Putamen (tissue), 1 donor: ENCODE measurements around the gene ATP2C2.
A peak's percentile ranks its signal among the peaks of the same experiment; 100 is the strongest.

Experiments
- DNase-seq: peaks from one replicate; pipeline ENCODE4 v3.0.0-alpha.2; 2016; ENCODE audit warnings: low spot score

Gene ATP2C2

DNA sequence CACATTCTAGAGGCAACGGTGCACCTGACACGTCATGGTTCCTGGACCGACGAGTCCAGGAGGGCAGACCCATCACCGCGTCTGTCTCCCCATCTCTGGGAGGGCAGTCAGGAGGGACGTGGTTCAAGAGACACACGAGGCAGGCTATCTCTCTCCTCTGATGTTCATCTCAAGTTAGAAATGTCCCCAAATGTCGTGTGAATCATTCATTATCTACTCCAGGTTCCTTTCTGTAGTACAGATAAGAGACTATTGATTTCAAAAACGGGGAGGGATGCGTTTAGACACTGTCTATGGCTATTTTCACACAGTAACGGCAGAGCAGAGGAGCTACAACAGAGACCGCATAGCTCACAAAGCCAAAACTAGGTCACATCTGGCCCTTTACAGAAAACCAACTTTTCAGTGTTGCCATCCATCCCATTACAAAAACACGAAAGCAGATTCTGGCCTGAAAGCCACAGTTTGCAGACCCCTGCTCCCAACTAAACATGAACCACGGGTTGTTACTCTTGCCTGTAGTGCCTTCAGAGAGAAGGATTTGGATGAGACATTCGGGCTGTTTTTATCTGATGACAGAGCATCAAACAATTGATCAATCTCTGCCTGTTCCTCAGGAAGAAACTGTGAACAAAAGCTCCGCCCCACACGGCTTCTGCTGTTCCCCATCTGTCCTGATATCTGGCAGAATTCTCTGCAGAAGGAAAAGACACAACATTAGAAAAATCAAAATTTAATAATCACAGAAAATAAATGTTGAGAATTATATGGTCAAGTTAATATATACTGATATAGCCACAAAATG is 129.3 kb downstream of the ATP2C2 start:
- no peak for DNase-seq

DNA sequence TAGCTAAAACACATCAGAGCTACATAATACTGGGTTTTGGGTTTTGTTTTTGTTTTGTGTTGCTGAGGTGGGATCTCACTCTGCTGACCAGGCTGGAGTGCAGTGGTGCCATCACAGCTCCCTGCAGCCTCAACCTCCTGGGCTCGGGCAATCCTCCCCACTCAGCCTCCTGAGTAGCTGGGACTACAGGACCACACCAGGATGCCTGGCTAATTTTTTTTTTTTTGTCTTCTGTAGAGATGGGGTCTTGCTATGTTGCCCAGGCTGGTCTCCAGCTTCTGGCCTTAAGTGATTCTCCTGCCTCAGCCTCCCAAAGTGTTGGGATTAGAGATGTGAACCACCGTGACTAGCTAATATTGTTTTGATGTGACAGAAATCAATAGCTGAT is 129.9 kb downstream of the ATP2C2 start:
- no peak for DNase-seq

DNA sequence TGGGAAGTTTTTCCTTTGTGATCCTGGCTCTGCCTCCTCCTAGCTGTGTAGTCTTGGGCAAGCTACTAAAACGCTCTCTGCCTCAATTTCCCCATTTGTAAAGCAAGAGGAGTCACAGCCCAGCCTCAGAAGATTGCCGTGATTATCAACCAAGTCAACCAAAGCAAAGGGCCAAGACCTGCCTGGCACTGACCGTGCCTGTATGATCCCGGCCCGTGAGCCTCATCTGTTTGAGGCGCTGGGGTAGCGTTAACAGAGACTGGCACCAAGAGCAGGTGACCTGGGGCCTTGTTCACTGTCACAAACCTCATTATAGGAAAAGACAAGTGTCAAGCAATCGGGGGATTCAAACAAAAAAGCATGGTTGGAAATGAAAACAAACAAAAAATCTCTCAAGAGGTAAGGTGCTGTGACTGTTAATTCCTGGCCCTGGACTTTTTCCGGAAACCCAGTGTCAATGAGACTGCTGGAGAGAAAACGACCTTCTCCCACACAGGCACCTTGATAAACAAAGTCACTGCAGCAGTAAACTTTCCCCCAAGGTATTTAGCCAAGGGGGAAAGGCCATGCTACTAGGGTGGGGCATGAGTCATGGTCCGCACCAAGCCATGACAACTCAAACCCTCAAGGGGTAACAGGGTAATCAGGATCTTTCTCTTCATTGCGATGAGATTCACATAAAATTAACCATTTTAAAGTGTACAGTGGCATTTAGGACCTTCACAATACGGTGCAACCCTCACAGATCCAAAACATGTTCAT is 130.7 kb downstream of the ATP2C2 start:
- DNase-seq, result no peak

DNA sequence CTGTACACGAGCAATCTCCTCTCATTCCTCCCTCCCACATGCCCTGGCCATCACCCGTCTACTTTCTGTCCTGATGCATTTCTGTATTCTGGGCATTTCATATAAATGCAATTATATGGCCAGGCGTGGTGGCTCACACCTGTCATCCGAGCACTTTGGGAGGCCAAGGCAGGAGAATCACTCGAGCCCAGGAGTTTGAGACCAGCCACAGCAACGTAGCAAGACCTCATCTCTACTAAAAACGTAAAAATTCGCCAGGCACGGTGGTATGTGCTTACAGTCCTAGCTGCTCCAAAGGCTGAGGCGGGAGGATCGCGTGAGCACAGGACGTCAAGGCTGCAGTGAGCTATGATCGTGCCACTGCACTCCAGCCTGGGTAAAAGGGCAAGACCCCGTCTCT is 131.3 kb downstream of the ATP2C2 start:
- no peak for DNase-seq

DNA sequence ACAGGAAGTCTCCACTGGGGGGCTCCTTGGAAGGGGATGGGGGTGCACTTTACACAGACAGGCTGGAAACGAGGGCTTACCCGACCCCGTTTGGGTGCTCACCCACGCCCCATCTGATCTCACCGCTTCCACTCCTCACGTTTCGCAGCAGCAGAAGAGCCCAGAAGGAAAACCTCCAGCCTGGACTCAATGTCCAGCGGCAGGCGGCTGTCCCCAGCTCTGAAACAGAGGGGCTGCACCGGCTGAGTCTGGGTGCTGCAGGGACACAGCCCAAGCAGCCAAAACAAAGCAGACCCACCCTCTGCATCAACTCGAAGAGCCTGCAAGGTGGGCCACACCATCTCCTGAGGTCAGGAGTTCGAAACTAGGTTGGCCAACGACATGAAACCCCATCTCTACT is 132.2 kb downstream of the ATP2C2 start:
- DNase-seq, result no peak

DNA sequence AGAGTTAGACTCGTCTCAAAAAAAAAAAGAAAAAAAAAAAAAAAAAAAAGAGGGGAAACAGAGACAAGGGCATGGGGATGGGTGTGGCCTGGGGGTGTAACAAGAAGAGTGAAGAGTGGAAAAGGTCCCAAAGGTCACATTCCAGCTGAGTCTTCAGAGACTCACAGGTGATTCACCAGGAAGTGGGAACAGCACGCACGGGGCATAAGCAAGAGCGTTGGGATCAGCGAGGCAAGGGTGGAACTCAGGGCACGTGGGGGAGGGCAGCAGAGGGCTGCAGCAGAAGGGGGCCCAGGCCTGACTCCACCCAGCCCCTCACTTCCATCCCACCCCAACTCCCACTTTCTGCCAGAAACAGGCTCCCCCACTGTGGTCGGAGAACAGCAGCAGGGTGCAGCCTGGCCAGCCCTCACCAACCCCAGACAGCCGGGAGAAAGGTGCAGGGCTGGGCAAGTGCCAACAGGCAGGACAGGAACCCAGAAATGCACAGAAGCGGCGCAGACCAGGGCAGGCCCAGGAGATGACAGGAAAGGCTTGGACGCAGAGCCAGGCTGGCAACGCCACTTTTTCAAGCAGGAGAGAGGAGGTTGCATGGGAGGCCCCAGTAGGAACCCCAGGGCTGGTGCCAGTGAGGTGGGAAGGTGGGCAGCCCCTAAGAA is 132.9 kb downstream of the ATP2C2 start:
- DNase-seq, result no peak

DNA sequence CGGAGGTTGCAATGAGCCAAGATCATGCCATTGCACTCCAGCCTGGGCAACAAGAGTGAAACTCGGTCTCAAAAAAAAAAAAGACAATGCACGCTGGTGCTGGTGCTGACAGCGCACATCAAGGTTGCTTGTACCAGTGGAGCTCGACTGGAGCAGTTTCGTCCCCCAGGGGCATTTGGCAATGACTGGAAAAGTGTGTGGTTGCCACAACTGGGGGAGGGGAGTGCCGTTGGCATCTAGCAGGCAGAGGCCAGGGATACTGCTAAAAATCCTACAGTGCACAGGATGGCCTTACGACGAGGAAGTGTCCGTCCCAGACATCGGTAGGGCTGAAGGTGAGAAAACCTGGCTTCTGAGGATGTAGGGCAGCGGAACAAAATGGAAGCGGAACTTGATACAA is 133.7 kb downstream of the ATP2C2 start:
- no peak for DNase-seq

DNA sequence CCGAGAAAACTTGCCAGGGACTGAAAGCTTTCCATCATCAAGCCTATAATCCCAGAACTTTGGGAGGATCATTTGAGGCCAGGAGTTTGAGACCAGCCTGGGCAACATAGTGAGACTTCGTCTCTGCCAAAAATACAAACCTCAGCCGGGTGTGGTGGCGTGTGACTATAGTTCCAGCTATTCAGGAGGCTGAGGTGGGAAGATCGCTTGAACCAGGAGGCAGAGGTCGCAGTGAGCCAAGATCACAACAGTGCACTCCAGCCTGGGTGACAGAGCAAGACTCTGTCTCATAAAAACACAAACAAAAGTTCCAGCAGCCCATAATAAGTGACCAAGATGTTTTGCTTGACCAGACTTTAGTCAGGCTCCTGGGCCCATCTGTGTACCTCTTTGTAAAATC is 134.2 kb downstream of the ATP2C2 start:
- no peak for DNase-seq

DNA sequence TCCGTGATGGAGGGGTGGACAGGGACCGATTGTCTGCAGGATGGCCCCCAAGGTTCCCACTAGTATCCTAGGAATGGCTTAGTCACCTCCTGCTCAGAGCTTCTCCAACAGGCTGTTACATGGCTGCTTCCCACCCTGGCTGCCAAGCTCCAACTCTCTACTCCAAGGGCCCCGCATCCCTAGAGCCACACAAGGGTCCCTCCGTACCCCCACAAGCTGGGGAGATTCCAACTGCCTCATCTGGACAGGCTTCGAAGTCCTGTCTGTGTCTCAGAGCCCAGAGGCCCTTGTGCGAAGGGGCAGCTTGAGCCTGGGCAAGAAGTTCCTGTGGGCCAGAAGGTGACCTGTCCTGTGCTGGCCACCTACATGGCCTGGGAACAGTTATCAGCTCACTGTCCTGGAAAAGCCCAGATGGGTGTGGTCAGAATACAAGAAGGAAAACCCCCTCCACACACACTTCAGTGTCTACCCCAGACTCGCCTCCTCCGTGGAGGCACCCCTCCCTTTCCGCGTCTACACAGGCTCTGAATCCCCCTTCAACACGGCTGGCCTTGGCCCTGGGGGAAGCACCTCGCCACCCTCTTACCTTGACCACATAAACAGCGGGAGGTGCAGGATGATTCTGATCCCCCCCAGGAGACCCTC is 135.5 kb downstream of the ATP2C2 start:
- no peak for DNase-seq

DNA sequence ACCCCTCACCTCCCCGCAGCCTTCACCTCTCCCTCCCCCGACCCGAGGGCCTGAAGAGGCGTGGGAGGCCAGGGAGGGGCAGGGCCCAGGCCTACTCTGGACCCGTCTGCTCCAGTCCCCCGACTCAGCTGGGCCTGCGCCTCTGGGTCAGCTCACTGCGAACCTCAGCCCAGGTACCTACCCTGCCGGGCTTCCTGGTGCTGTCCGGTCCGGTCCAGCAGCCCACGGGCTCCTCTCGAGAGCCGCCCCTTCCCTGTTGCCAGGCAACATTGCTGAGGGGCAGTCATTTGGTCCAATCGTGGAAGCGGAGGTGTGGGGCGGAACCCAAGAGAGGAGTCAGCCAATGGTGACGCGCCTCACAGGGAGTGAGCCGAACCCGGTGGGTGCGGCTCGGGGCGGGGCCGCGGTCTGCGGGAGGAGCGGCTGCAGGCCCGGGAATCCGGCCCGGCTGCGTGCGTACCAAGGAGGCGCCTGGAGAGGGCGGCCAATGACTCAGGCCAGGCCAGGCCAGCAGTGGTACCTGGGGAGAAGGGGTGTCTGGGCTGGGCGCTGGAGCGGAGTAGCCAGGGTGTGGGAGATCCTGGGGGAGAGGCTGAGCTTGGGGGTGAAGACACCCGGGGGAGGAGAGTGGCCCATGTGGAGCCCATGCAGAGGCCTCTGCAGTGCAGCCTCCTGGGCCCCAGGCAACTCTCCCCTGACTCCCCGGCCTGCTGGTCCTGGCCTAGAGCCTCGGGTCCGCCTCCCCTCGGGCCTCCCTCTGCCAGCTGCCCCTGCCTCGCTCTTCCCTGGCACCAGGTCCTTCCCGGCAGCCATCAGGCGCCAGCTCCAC is 136.3 kb downstream of the ATP2C2 start, which contains the start of gene MEAK7:
Gene MEAK7, minus strand, starts transcription at position 240 of the 829 bp plus-strand sequence. CDS start 6,573 bp downstream, outside the sequence.
- DNase-seq, result peak; percentile 99

DNA sequence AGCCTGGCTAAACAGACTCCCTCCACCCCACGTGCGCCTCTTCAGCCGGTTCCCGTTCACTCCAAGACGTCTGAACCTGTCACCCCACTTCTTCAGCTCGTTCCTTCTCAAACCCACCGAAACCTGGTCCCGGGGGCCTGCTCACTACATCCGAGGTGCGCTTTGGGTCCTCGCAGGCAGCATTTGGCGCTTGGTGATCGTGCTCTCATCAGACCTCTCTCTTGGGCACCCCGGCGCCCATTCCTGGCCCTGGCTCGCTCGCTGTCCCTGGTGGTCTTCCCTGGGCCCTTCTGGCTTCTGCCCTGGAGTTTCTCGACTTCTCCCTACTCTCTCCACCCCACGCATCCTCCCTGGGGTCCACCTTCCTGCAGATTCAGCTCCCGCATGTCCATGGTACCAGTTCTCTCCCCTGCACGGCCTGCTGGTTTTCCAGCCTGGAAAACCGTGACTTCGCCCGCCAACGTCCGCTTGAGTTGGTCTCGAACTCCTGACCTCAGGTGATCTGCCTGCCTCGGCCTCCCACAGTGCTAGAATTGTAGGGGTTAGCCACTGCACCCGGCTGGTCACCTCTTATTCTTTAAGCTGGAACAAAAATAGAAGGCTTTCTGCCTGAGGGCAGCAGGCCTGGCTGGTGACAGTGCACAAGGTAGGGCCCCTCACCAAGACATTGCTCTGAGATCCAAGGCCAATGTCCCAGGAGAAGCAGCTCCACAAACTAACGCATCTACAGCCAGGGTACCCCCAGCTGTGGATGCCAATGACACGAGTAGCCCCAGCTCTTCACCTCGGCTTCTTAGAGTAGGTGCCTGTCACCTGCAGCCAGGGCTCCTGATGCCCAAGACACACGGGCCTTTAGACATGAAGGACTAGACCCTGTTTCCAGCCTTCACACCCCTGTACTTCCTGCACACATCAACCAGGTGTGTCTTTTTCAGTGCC is 137.2 kb downstream of the ATP2C2 start:
- no peak for DNase-seq

DNA sequence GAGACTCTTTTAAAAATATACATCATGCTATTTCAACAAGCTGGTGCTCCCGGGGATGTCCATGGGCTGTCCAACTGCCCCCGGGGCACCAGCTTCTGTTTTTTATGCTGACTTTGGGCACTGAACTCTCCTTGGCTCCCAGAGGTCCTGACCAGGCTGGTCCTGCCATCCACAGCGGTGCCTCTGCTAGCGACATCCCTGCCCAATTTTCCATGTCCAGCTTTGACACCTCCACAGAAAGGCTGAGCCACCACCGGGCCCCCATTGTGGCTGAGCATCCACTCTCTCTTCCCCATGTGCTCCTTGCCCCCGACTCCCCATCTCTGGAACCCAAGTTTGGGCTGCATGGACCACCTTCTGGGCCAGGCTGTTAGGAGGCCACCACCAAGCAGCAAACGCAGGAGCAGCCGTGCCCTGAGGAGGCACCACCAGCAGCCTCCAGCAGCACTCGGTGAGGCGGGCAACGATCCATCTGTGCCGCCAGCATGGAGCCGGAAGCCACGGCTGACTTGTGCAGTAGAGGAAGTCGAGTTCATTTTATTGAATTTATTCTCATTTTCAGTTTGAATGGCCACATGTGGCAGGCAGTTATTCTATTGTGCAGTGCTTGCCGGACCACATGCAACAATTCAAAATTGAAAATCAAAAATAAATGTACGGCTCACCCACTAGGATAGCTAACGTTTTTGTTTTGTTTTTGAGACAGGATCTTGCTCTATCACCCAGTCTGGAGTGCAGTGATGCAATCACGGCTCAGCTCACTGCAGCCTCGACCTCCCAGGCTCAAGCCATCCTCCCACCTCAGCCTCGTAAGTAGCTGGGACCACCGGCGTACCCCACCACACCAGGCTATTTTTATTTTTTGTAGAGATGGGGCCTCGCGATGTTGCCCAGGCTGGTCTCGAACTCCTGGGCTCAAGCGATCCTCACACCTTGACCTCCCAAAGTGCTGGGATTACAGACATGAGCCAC is 139.0 kb downstream of the ATP2C2 start:
- DNase-seq, result no peak

DNA sequence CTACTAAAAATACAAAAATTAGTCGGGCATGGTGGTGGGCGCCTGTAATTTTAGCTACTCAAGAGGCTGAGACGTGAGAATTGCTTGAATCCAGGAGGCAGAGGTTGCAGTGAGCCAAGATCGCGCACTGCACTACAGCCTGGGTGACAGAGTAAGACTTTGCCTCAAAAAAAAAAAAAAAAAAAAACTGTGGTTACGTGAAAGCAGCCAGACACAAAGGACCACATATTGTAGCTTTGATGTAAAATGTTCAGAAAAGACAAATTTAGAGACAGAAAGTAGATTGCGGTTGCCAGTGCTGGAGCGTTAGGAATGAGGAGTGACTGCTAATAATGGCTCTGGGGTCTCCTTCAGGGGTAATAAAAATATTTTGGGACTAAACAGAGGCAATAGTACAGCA is 140.2 kb downstream of the ATP2C2 start:
- DNase-seq, result no peak

DNA sequence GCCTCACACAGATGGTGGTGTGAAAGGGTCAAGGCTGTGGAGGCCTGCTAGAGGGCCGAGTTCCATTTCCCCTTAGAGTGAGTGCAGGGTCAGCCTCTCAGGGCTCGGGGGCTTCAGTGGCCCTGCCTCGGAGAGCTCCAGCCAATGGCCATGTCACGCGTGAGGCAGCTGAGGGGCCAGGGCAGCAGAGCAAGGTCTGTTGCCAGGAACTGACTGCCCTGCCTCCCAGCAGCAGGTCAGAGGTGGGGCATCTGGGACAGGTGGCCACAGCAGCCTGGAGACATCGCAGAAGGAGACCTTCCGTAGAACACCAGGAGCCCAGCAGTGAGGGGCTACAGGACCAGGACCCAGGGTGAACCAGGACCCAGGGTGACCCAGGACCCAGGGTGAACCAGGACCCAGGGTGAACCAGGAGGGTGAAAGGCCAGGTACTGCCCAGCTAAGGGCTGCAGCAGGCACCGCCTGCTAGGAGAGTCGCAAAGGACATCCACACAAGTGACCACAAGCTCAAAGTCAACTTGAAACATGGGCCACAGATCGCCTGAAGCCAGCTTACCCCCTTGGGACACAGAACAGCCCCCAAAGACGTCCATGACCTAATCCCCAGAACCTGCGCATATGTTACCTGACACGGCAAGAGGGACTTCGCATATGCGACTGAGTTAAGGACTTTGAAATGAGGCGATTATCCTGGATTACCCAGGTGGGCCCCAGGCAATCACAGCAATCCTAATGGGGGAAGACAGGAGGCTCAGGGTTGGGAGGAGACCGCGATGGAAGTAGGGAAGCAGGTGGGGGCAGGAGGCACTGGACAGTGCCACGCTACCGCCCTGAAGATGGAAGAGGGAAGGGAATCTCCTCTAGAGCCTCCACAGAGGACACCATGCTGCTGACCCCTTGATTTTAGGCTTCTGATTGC is 141.0 kb downstream of the ATP2C2 start:
- no peak for DNase-seq

DNA sequence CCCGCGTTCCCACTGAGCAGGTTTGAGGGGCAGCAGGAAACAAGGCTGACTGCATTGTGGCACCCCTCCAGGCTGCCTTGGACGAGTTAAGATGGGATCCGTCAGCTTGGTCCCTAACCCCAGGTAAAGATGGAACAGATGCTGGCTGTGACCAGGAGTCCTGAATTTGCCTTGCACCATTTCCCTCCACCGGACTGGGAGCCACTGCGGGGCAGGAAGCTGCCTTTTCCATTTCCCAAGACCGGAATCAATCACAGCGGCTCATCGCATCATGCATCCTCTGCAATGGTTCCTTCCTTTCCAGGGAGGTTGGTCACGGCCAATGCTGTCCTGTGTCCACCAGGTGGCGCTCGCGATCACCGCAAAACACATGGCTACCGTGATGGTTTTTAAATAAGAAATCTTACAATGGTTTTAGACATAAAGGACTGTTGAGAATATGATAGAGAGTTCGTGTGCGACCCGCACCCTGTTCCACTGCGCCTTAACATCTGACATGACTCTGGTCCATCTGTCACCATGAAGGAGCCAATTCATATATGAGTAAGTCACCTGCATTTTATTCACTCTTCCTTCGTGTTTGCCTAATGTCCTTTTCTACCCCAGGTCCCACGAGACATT is 143.0 kb downstream of the ATP2C2 start:
- peak; percentile 79 for DNase-seq

DNA sequence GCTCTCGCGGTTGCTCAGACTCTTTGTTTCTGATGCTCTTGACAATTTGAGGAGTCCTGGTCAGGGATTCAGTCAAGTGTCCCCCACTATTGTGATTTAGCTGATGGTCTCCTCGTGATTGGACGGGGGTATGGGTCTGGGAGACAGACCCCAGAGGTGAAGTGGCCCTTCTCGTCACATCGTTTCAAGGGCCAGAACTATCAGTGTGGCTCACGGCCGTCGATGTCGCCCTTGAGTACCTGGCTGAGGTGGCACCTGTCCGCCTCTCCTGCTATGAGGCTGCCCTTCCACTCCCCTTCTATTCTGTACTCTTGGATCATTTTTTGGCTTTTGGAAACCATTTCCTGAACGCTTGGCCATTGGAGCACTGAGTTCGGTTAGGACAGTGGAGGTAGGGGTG is 143.5 kb downstream of the ATP2C2 start:
- DNase-seq, result no peak

DNA sequence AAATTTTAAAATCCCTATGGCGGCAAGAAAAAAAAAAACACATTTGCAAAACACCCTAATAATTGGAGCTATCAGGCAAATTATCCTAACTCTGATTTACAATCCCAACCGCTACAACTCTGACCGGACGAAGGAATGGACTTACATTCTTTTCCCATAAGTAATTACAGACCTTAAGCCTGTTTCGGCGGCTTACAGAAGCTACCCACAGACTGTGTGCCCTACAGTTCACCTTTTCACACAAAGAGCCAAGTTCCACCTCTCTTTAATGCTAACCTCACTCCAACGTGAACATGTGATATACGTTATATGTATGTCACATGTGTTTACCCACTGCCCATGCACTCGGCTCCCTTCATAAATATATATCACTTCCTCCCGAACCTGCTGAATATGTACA is 144.8 kb downstream of the ATP2C2 start:
- DNase-seq, result no peak

DNA sequence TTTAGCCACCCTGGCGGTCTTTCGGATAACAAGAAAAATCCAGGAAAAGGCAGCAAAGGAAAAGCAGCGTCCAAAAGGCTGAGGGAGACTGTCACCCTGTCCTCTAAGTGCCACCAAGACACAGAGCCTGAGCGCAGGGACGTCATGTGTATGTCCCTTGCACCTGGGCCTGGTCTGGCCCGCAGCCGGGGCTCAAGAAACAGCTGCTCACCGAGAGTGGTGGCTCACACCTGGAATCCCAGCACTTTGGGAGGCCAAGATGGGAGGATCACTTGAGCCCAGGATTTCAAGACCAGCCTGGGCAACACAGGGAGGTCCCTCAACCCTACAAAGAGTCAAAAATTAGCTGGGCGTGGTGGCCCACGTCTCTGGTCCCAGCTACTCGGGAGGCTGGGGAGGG is 145.3 kb downstream of the ATP2C2 start:
- DNase-seq, result no peak
